ENCODE measurements around the gene ACP1. TPM values are rescaled to one million over a fixed set of nuclear protein-coding genes. Genes with fewer than 3 reads are reported as not detected.

Gene ACP1
- polyA plus RNA-seq, 2 of the 4 experiments (the other 2 are of a cell fraction), result 204 to 338 TPM

DNA sequence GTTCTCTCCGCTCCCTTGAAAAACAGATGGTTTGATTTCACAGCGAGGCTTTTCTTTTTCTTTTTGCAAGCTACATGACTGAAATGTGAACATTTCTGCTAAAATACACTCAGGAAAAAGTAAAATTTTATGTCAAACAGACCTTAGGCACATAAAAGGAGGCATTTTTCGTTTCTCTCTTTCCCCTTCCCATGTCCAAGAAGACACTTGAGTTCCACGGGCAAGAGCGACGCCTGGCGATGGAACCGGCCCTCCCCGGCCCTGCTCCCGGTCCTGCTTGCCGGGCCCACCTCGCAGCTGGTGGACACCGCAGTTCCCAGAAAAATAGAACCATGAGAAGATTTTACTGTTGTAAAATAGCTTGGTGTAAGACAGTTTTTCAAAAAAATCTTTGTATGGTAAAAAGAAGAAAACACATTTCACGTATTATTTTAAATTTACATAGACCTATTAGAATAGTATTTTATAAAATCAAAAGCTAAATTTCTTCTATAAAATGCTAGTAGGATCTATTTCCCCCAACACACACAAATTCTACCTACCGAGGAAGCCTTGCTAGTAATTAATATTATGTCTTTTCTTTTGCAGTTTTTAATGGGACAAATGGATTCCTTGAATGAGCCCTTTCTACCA lies 25.5 kb downstream of the ACP1 start:
- Histone ChIP-seq H3K27ac (no peak overlapping the region), H3K4me2 (peak overlapping the region; percentile 99), H3K4me1 (peaks cover 16% of the 10 kb centered on the region), H3K9me3 (no peaks in the 10 kb centered on the region), H3K4me3 (peak overlapping the region; percentile 52)
- ChIA-PET CTCF (interaction anchor here (0.5 to 3.9 kb wide), 28 partner anchors 9 to 1321 kb away, joined by 3 to 54 read pairs (median 4); no protein-coding TSS in a partner anchor), POLR2A (no interaction called here)
- ATAC-seq (peak; percentile 81 to 94), FAIRE-seq (no peak), DNase-seq (ENCODE audit: low read depth in 1 of 2, low spot score in 1 of 2) (peak; percentile 74 to 83)
- WGBS (ENCODE audit: missing lambda C conversion rate), result 7% methylated on average over 15 of the region's 15 CpGs
- TF ChIP-seq HMGXB4 (CRISPR knock-in tag; IDR thresholded peaks at IDR 0.05; ENCODE audit: borderline replicate concordance) (no peak), HDAC2 (IDR thresholded peaks at IDR 0.05) (no peak), KDM5A (IDR thresholded peaks at IDR 0.05) (no peak), CBX8 (IDR thresholded peaks at IDR 0.05) (no peak), ELK1 (IDR thresholded peaks at IDR 0.05; ENCODE audit: low read depth, low read length) (no peak), SMC3 (IDR thresholded peaks at IDR 0.05) (peak; percentile 80), ESRRA (IDR thresholded peaks at IDR 0.05; ENCODE audit: borderline replicate concordance, low read length) (no peak), BHLHE40 (IDR thresholded peaks at IDR 0.05; ENCODE audit: low read depth, low read length) (no peak), CTCF (IDR thresholded peaks at IDR 0.05) (peak; percentile 85), RAD21 (conservative IDR thresholded peaks at IDR 0.05 in 1 of 2, IDR thresholded peaks at IDR 0.05 in 1 of 2) (peak; percentile 84 to 88)
- TF ChIP-seq, protein P1, sequence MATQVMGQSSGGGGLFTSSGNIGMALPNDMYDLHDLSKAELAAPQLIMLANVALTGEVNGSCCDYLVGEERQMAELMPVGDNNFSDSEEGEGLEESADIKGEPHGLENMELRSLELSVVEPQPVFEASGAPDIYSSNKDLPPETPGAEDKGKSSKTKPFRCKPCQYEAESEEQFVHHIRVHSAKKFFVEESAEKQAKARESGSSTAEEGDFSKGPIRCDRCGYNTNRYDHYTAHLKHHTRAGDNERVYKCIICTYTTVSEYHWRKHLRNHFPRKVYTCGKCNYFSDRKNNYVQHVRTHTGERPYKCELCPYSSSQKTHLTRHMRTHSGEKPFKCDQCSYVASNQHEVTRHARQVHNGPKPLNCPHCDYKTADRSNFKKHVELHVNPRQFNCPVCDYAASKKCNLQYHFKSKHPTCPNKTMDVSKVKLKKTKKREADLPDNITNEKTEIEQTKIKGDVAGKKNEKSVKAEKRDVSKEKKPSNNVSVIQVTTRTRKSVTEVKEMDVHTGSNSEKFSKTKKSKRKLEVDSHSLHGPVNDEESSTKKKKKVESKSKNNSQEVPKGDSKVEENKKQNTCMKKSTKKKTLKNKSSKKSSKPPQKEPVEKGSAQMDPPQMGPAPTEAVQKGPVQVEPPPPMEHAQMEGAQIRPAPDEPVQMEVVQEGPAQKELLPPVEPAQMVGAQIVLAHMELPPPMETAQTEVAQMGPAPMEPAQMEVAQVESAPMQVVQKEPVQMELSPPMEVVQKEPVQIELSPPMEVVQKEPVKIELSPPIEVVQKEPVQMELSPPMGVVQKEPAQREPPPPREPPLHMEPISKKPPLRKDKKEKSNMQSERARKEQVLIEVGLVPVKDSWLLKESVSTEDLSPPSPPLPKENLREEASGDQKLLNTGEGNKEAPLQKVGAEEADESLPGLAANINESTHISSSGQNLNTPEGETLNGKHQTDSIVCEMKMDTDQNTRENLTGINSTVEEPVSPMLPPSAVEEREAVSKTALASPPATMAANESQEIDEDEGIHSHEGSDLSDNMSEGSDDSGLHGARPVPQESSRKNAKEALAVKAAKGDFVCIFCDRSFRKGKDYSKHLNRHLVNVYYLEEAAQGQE (IDR thresholded peaks at IDR 0.05), result no peak

DNA sequence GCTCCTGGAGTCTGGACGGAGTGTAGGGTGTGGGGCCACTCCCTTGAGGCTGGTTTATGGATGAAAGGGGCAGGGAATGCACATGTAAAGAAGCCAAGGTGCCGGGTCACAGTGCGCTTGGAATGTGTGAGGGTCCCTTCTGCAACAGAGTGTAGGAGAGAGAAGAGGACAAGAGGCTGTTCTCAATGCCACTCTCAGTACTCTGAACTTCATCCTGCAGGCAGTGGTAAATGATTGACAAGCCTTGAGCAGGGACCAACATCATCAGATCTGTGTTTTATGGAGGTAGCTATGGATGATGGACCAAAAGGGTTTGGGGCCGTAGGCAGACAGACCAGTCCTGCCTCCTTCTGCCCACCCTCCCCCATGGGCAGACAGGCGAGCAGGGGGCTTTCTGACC lies 30.3 kb downstream of the ACP1 start:
- ChIA-PET CTCF (no interaction called here), POLR2A (no interaction called here)
- FAIRE-seq (no peak), ATAC-seq (no peak), DNase-seq (ENCODE audit: low read depth in 1 of 2, low spot score in 1 of 2) (no peak)
- Histone ChIP-seq H3K4me2 (no peak overlapping the region), H3K4me1 (no peaks in the 10 kb centered on the region), H3K27ac (no peak overlapping the region), H3K9me3 (peaks cover 5% of the 10 kb centered on the region; the same call in 1 of the 3 replicates), H3K4me3 (no peak overlapping the region)
- TF ChIP-seq CHD2 (IDR thresholded peaks at IDR 0.05; ENCODE audit: low read length, partially characterized antibody) (no peak), MYC (IDR thresholded peaks at IDR 0.05; ENCODE audit: borderline replicate concordance, low read length) (no peak), CHD4 (IDR thresholded peaks at IDR 0.05; ENCODE audit: borderline replicate concordance) (no peak)
- whole genome bisulfite sequencing (ENCODE audit: missing lambda C conversion rate), result 41% methylated on average over 5 of the region's 5 CpGs
